MCF 10A (cell line): Measurements from ENCODE around the gene IFT52. TPM values are rescaled to one million over a fixed set of nuclear protein-coding genes. Genes with fewer than 3 reads are reported as not detected.
"Not testable (repeated sequence)": the region's sequence is repeated elsewhere in the genome, so short reads cannot be mapped to it uniquely, and the experiment has no call there.

Experiments
- BruUV-seq: library from RNA; stranded (reverse); fragments of 400-500 nt; replicated peaks from 2 replicates; lab custom pipeline; 2021; lab: Mats Ljungman, UMichigan
- CTCF ChIA-PET: fragments of 300-600 bp; sonication (Branson Sonifier 250); formaldehyde crosslinking; extraction: SDS; loops from one replicate; lab custom pipeline; 2021; ENCODE audit warnings: antibody characterized with exemption, inconsistent platforms; lab: Yijun Ruan, JAX
- POLR2A ChIA-PET: fragments of 300-600, 350-650 bp; sonication (Branson Sonifier 250); formaldehyde crosslinking; extraction: SDS; loops from one replicate; lab custom pipeline; 2020; ENCODE audit warnings: antibody characterized with exemption, inconsistent platforms; lab: Yijun Ruan, JAX
- DNase-seq: peaks from one replicate; pipeline ENCODE4 v3.0.0-alpha.2; 2018; ENCODE audit not compliant: unreplicated experiment
- H3K27ac Mint-ChIP-seq: one replicate; pipeline ENCODE4 v1.8.0; 2022; ENCODE audit warnings: mild to moderate bottlenecking, low read depth, mixed read lengths; ENCODE audit not compliant: unreplicated experiment
- H3K27me3 Mint-ChIP-seq: one replicate; pipeline ENCODE4 v1.8.0; 2022; ENCODE audit warnings: mixed read lengths; ENCODE audit not compliant: insufficient read depth, unreplicated experiment
- H3K36me3 Mint-ChIP-seq: one replicate; pipeline ENCODE4 v1.8.0; 2022; ENCODE audit warnings: mild to moderate bottlenecking, moderate library complexity, mixed read lengths; ENCODE audit not compliant: insufficient read depth, unreplicated experiment
- H3K4me1 Mint-ChIP-seq: one replicate; pipeline ENCODE4 v1.8.0; 2022; ENCODE audit warnings: mixed read lengths; ENCODE audit not compliant: insufficient read depth, unreplicated experiment
- H3K4me3 Mint-ChIP-seq: one replicate; pipeline ENCODE4 v1.8.0; 2022; ENCODE audit warnings: mild to moderate bottlenecking, moderate library complexity, mixed read lengths; ENCODE audit not compliant: unreplicated experiment
- H3K9me3 Mint-ChIP-seq: one replicate; pipeline ENCODE4 v1.8.0; 2022; ENCODE audit warnings: mixed read lengths; ENCODE audit not compliant: unreplicated experiment
- CTCF ChIP-seq: fragments of 200-600 bp; IDR thresholded peaks from one replicate; pipeline ENCODE4 v1.8.0; 2022; ENCODE audit warnings: antibody characterized with exemption, mild to moderate bottlenecking; ENCODE audit not compliant: unreplicated experiment
- intact Hi-C: fragments of 100-400 bp; cut with micrococcal nuclease; formaldehyde crosslinking; loops from 2 replicates; pipeline ENCODE4 v1.14.1; 2022
- total RNA-seq: library from RNA; stranded (reverse); gene quantifications from 2 replicates; pipeline ENCODE4 v1.2.3, GENCODE V29; 2022

Gene IFT52
- total RNA-seq, 1 experiment from 2014 or later = 21.8 TPM

GRCh38 chr20:43590036-43590391 is 723 bp upstream of the IFT52 start:
- Mint-ChIP-seq H3K9me3 (no peaks in the 10 kb centered on the region), H3K36me3 (peaks cover 12% of the 10 kb centered on the region), H3K27ac (peak overlapping the region; percentile 92), H3K27me3 (no peaks in the 10 kb centered on the region), H3K4me3 (peak overlapping the region; percentile 84), H3K4me1 (peaks cover 6% of the 10 kb centered on the region)
- ChIA-PET CTCF (interaction anchor here (0.6 to 2.2 kb wide), 3 partner anchors 47 to 54 kb away, joined by 4 to 16 read pairs (median 6); no protein-coding TSS in a partner anchor), POLR2A (interaction anchor here (1.2 to 2.3 kb wide), 10 partner anchors 10 to 499 kb away, joined by 3 to 32 read pairs (median 4); partner anchors contain the start of gene SRSF6)
- DNase-seq = no peak
- intact Hi-C loops = loop anchor here (2.0 to 10.0 kb wide), 2 partner anchors 51 to 135 kb away; partner anchors contain the start of gene SRSF6
- no TSS peak for BruUV-seq
- TF ChIP-seq CTCF = no peak

GRCh38 chr20:43601960-43602359 is 11.2 kb downstream of the IFT52 start:
- H3K9me3 Mint-ChIP-seq, DNase-seq, H3K4me1 Mint-ChIP-seq, H3K4me3 Mint-ChIP-seq, H3K27me3 Mint-ChIP-seq, BruUV-seq, H3K27ac Mint-ChIP-seq, intact Hi-C loops: not testable (repeated sequence)
- H3K36me3 Mint-ChIP-seq = peaks cover 44% of the 10 kb centered on the region
- CTCF ChIA-PET = interaction anchor here (0.7 to 1.5 kb wide), 2 partner anchors 30 to 64 kb away, joined by 3 read pairs; no protein-coding TSS in a partner anchor
- POLR2A ChIA-PET = interaction anchor here (0.6 kb wide), 1 partner anchor 1970 kb away, joined by 3 read pairs; no protein-coding TSS in a partner anchor

- CTCF ChIA-PET = no interaction called here
- Mint-ChIP-seq H3K9me3 (no peaks in the 10 kb centered on the region), H3K4me1 (no peaks in the 10 kb centered on the region), H3K27me3 (no peaks in the 10 kb centered on the region), H3K36me3 (peaks cover 44% of the 10 kb centered on the region), H3K27ac (no peak overlapping the region), H3K4me3 (no peak overlapping the region)
- intact Hi-C loops = no loop called here
- DNase-seq = no peak
- BruUV-seq = no TSS peak
- TF ChIP-seq CTCF = no peak
- POLR2A ChIA-PET = interaction anchor here (1.4 kb wide), 1 partner anchor 146 kb away, joined by 5 read pairs; the partner anchor contains the start of gene SRSF6
Measured at GRCh38 chr20:43603124-43603523, 12.4 kb downstream of the IFT52 start.

GRCh38 chr20:43605715-43606114 is 15.0 kb downstream of the IFT52 start:
- CTCF ChIA-PET = interaction anchor here (0.7 to 1.1 kb wide), 2 partner anchors 18 to 67 kb away, joined by 3 to 4 read pairs; no protein-coding TSS in a partner anchor
- DNase-seq = no peak
- TF ChIP-seq CTCF = no peak
- no peak overlapping the region for H3K27ac Mint-ChIP-seq
- H3K27me3 Mint-ChIP-seq = no peaks in the 10 kb centered on the region
- intact Hi-C loops = no loop called here
- no peaks in the 10 kb centered on the region for H3K4me1 Mint-ChIP-seq
- H3K9me3 Mint-ChIP-seq = no peaks in the 10 kb centered on the region
- POLR2A ChIA-PET = no interaction called here
- H3K36me3 Mint-ChIP-seq = peaks cover 39% of the 10 kb centered on the region
- no peak overlapping the region for H3K4me3 Mint-ChIP-seq
- no TSS peak for BruUV-seq

- H3K9me3 Mint-ChIP-seq, CTCF ChIA-PET: not testable (repeated sequence)
Measured at GRCh38 chr20:43607278-43607677, 16.5 kb downstream of the IFT52 start.

More at GRCh38 chr20:43607278-43607677, 16.5 kb downstream of the IFT52 start:
- H3K36me3 Mint-ChIP-seq = peaks cover 39% of the 10 kb centered on the region
- DNase-seq, H3K4me3 Mint-ChIP-seq, POLR2A ChIA-PET, intact Hi-C loops, H3K27me3 Mint-ChIP-seq, BruUV-seq, H3K27ac Mint-ChIP-seq, H3K4me1 Mint-ChIP-seq: not testable (repeated sequence)
